Measurements from ENCODE around the gene ABHD17A.
A peak's percentile ranks its signal among the peaks of the same experiment; 100 is the strongest.
"Not testable (repeated sequence)": the region's sequence is repeated elsewhere in the genome, so short reads cannot be mapped to it uniquely, and the experiment has no call there.

DNA sequence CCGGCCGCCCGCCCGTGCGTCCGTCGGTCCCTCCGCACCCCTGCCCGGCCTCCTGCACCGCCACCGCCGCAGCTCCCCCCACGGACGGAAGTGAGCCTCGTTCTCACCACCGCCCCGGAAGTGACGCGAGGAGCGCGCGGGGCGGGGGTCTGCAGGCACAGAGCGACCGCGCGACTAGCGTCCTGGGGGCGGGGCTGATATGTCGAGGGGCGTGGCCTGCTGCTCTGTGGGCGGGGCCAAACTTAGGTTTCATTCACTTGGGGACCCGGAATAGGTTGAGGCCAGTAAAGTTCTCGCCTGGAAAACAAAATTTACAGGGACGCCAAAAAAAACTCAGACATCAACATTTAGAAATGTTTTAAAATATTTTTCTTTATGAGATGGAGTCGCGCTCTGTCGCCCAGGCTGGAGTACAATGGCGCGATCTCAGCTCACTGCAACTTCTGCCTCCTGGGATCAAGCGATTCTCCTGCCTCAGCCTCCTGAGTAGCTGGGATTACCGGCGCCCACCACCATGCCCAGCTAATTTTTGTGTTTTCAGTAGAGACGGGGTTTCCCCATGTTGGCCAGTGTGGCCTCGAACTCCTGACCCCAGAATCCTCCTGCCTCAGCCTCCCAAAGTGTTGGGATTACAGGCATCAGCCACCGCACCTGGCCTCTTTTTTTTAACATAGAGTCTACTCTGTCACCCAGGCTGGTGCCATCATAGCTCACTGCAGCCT lies at the start of gene ABHD17A:
- TF ChIP-seq, protein P1, sequence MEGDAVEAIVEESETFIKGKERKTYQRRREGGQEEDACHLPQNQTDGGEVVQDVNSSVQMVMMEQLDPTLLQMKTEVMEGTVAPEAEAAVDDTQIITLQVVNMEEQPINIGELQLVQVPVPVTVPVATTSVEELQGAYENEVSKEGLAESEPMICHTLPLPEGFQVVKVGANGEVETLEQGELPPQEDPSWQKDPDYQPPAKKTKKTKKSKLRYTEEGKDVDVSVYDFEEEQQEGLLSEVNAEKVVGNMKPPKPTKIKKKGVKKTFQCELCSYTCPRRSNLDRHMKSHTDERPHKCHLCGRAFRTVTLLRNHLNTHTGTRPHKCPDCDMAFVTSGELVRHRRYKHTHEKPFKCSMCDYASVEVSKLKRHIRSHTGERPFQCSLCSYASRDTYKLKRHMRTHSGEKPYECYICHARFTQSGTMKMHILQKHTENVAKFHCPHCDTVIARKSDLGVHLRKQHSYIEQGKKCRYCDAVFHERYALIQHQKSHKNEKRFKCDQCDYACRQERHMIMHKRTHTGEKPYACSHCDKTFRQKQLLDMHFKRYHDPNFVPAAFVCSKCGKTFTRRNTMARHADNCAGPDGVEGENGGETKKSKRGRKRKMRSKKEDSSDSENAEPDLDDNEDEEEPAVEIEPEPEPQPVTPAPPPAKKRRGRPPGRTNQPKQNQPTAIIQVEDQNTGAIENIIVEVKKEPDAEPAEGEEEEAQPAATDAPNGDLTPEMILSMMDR (IDR thresholded peaks at IDR 0.05), result not testable (repeated sequence)
- peak in 1 of 2 donors; percentile 72 for TF ChIP-seq POLR2A (IDR thresholded peaks at IDR 0.05)
- peak; percentile 80 to 82 for TF ChIP-seq POLR2AphosphoS5 (IDR thresholded peaks at IDR 0.05; ENCODE audit: insufficient read depth in 1 of 2, low read depth in 1 of 2)
